ENCODE data around the gene C16orf90.

C16orf90 gene

GRCh38 chr16:3465911-3466584, 29.2 kb downstream of the C16orf90 start:
- DNase-seq (ENCODE audit: low read depth in 2 of 2) = no peak

GRCh38 chr16:3465301-3465700, 30.0 kb downstream of the C16orf90 start:
- no peak for DNase-seq (ENCODE audit: low read depth in 2 of 2)

- peak; percentile 22 to 35 for DNase-seq (ENCODE audit: low read depth in 2 of 2)
Observed at GRCh38 chr16:3461151-3461550, 34.1 kb downstream of the C16orf90 start.

GRCh38 chr16:3460585-3460984, 34.7 kb downstream of the C16orf90 start:
- DNase-seq (ENCODE audit: low read depth in 2 of 2) = no peak

- no peak for DNase-seq (ENCODE audit: low read depth in 2 of 2)
Observed at GRCh38 chr16:3460121-3460520, 35.2 kb downstream of the C16orf90 start.

GRCh38 chr16:3459401-3460090, 35.7 kb downstream of the C16orf90 start:
- DNase-seq (ENCODE audit: low read depth in 2 of 2) = no peak

- no peak for DNase-seq (ENCODE audit: low read depth in 2 of 2)
Observed at GRCh38 chr16:3458852-3459361, 36.4 kb downstream of the C16orf90 start.

- no peak for DNase-seq (ENCODE audit: low read depth in 2 of 2)
Observed at GRCh38 chr16:3458278-3458851, 36.9 kb downstream of the C16orf90 start.

GRCh38 chr16:3457434-3458252, 37.6 kb downstream of the C16orf90 start:
- DNase-seq (ENCODE audit: low read depth in 2 of 2) = peak; percentile 75 to 81

- no peak for DNase-seq (ENCODE audit: low read depth in 2 of 2)
Observed at GRCh38 chr16:3454631-3455147, 40.6 kb downstream of the C16orf90 start.

- DNase-seq (ENCODE audit: low read depth in 2 of 2) = no peak
Observed at GRCh38 chr16:3454093-3454492, 41.2 kb downstream of the C16orf90 start.

GRCh38 chr16:3444032-3444388, 51.3 kb downstream of the C16orf90 start:
- no peak for DNase-seq (ENCODE audit: low read depth in 2 of 2)
